IMR-90 (cell line): Measurements from ENCODE around the gene NPB. TPM values are rescaled to one million over a fixed set of nuclear protein-coding genes. Genes with fewer than 3 reads are reported as not detected.

Experiments used
- ATAC-seq: fragments of 200-7000 bp; cut with Tn5 transposase; 2 replicates; pipeline ENCODE4 v1.9.1; 2020; ENCODE audit warnings: low read depth, mild to moderate bottlenecking, moderate library complexity
- BruUV-seq: library from RNA; stranded (reverse); fragments of 400-500 nt; replicated peaks from 2 replicates; lab custom pipeline; 2021; lab: Mats Ljungman, UMichigan
- CTCF ChIA-PET: fragments of 300-600 bp; formaldehyde crosslinking; extraction: SDS; loops from one replicate; lab custom pipeline; 2021; ENCODE audit warnings: antibody characterized with exemption; lab: Yijun Ruan, JAX
- POLR2A ChIA-PET: fragments of 300-600 bp; sonication (Branson Sonifier 250); formaldehyde crosslinking; loops from one replicate; lab custom pipeline; 2022; ENCODE audit warnings: antibody characterized with exemption; ENCODE audit not compliant: unreplicated experiment; lab: Charles Lee
- DNase-seq: peaks from one replicate; pipeline ENCODE4 v3.0.0; 2013
- H2AFZ ChIP-seq: replicated peaks from 2 replicates; pipeline ENCODE3; 2013; ENCODE audit warnings: low read length, mild to moderate bottlenecking; ENCODE audit not compliant: poor library complexity
- H2AK5ac ChIP-seq: 2 replicates; pipeline ENCODE4 v1.6.1; 2013; ENCODE audit warnings: low read depth, low read length, inconsistent platforms
- H2AK9ac ChIP-seq: replicated peaks from 2 replicates; pipeline ENCODE3; 2013; ENCODE audit warnings: mild to moderate bottlenecking, low read depth, low read length, moderate library complexity; ENCODE audit not compliant: poor library complexity
- H2BK120ac ChIP-seq: 2 replicates; pipeline ENCODE4 v1.6.1; 2013; ENCODE audit warnings: low read depth, low read length, inconsistent platforms
- H2BK15ac ChIP-seq: 3 replicates; pipeline ENCODE4 v1.6.1; 2013; ENCODE audit warnings: low read depth, low read length, inconsistent platforms
- H2BK20ac ChIP-seq: 2 replicates; pipeline ENCODE4 v1.6.1; 2013; ENCODE audit warnings: low read depth, mild to moderate bottlenecking, inconsistent platforms, low read length, moderate library complexity
- H2BK5ac ChIP-seq: 2 replicates; pipeline ENCODE4 v1.6.1; 2013; ENCODE audit warnings: mild to moderate bottlenecking, low read depth, low read length, inconsistent platforms; ENCODE audit not compliant: poor library complexity, severe bottlenecking
- H3K14ac ChIP-seq: replicated peaks from 2 replicates; pipeline ENCODE4 v1.6.1; 2013; ENCODE audit warnings: low read depth, low read length, inconsistent platforms
- H3K18ac ChIP-seq: 2 replicates; pipeline ENCODE4 v1.6.1; 2013; ENCODE audit warnings: low read depth, low read length, control low read depth
- H3K23ac ChIP-seq: 2 replicates; pipeline ENCODE4 v1.6.1; 2013; ENCODE audit warnings: low read depth, low read length, inconsistent platforms
- H3K27ac ChIP-seq: 2 replicates; pipeline ENCODE4 v1.5.1; 2013; ENCODE audit warnings: mild to moderate bottlenecking, control low read depth, low read length; ENCODE audit not compliant: insufficient read depth
- H3K27me3 ChIP-seq: 2 replicates; pipeline ENCODE4 v1.6.1; 2013; ENCODE audit warnings: low read length; ENCODE audit not compliant: control insufficient read depth, insufficient read depth
- H3K36me3 ChIP-seq: 2 replicates; pipeline ENCODE4 v1.6.1; 2013; ENCODE audit warnings: low read length, mixed read lengths; ENCODE audit not compliant: control insufficient read depth, insufficient read depth
- H3K4ac ChIP-seq: 2 replicates; pipeline ENCODE4 v1.6.1; 2013; ENCODE audit warnings: low read depth, low read length, inconsistent platforms
- H3K4me1 ChIP-seq: 2 replicates; pipeline ENCODE4 v1.6.1; 2013; ENCODE audit warnings: low read length, mixed read lengths; ENCODE audit not compliant: control insufficient read depth, insufficient read depth
- H3K4me2 ChIP-seq: 2 replicates; pipeline ENCODE4 v1.6.1; 2013; ENCODE audit warnings: low read depth, mild to moderate bottlenecking, control low read depth, low read length, moderate library complexity
- H3K4me3 ChIP-seq: 2 replicates; pipeline ENCODE4 v1.5.1; 2013; ENCODE audit warnings: low read depth, mild to moderate bottlenecking, control low read depth, low read length, moderate library complexity; ENCODE audit not compliant: insufficient read depth
- H3K56ac ChIP-seq: 2 replicates; pipeline ENCODE4 v1.6.1; 2013; ENCODE audit warnings: low read length, inconsistent platforms; ENCODE audit not compliant: insufficient read depth; ENCODE audit errors: extremely low read depth
- H3K79me1 ChIP-seq, 2 experiments: 2 replicates each; pipeline ENCODE4 v1.6.1; 2013; ENCODE audit warnings: low read length in 2 of 2, inconsistent platforms in 1 of 2, low read depth in 1 of 2
- H3K9ac ChIP-seq: 2 replicates; pipeline ENCODE4 v1.6.1; 2013; ENCODE audit warnings: low read depth, low read length, control low read depth
- H3K9me1 ChIP-seq: 2 replicates; pipeline ENCODE4 v1.6.1; 2013; ENCODE audit warnings: low read length, inconsistent platforms; ENCODE audit not compliant: insufficient read depth
- H3K9me3 ChIP-seq: 2 replicates; pipeline ENCODE4 v1.6.1; 2013; ENCODE audit warnings: low read length; ENCODE audit not compliant: control insufficient read depth, insufficient read depth
- H4K20me1 ChIP-seq: 2 replicates; pipeline ENCODE4 v1.6.1; 2013; ENCODE audit warnings: low read length, inconsistent platforms; ENCODE audit not compliant: insufficient read depth
- H4K5ac ChIP-seq: 2 replicates; pipeline ENCODE4 v1.6.1; 2013; ENCODE audit warnings: mild to moderate bottlenecking, low read depth, low read length, control low read depth
- H4K8ac ChIP-seq, 2 experiments: 2 replicates each; pipeline ENCODE4 v1.6.1; 2013; ENCODE audit warnings: low read depth in 2 of 2, low read length in 2 of 2, control low read depth in 1 of 2, inconsistent platforms in 1 of 2
- H4K91ac ChIP-seq: 2 replicates; pipeline ENCODE4 v1.6.1; 2013; ENCODE audit warnings: low read depth, low read length, inconsistent platforms; ENCODE audit not compliant: insufficient read depth
- CEBPB ChIP-seq: IDR thresholded peaks from 2 replicates; pipeline ENCODE4 v1.6.1; 2012; ENCODE audit warnings: low read depth, low read length, improper control_type of control experiment
- NFE2L2 ChIP-seq: fragments of 150-350 bp; IDR thresholded peaks from 2 replicates; pipeline ENCODE4 v1.6.1; 2016; ENCODE audit warnings: low read depth, mild to moderate bottlenecking, low read length
- POLR2A ChIP-seq: IDR thresholded peaks from 2 replicates; pipeline ENCODE4 v1.6.1; 2012; ENCODE audit warnings: mild to moderate bottlenecking, low read depth, low read length
- WGBS, 2 experiments: methylation state at CpG; one replicate each; pipeline versions ENCODE4 v1.1.5 to v1.1.7; 2013; ENCODE audit warnings: missing lambda C conversion rate in 2 of 2; ENCODE audit not compliant: insufficient read length in 1 of 2; ENCODE audit errors: extremely low coverage in 2 of 2; 5-methylcytosine and 5-hydroxymethylcytosine counted together
- dilution Hi-C: fragments of 300-500 bp; cut with HindIII; formaldehyde crosslinking; loops from one replicate; pipeline ENCODE4 v1.14.3; 2018; ENCODE audit warnings: low sequenced_read_pairs; ENCODE audit not compliant: unreplicated experiment
- in situ Hi-C: fragments of 300-500 bp; cut with MboI; formaldehyde crosslinking; loops from 3 replicates; pipeline ENCODE4 v1.14.3; 2019; ENCODE audit warnings: low sequenced_read_pairs, inconsistent platforms, mixed read lengths
- intact Hi-C: fragments of 100-400 bp; cut with micrococcal nuclease; formaldehyde crosslinking; loops from 2 replicates; pipeline ENCODE4 v1.10.0; 2022
- polyA plus RNA-seq, 3 experiments: library from polyadenylated mRNA; depleted of rRNA; stranded (reverse); fragments of >200 nt; gene quantifications; 2 replicates each; pipeline ENCODE4 v1.2.3, GENCODE V29; 2012; ENCODE audit warnings: low replicate concordance in 1 of 3
- total RNA-seq: library from RNA; depleted of rRNA; stranded (reverse); fragments of >200 nt; gene quantifications from 2 replicates; pipeline ENCODE4 v1.2.3, GENCODE V29; 2012

The NPB gene
- total and polyA plus RNA-seq, 2 of the 4 experiments (the other 2 are of a cell fraction) = 0.51 TPM; not detected in 1

DNA sequence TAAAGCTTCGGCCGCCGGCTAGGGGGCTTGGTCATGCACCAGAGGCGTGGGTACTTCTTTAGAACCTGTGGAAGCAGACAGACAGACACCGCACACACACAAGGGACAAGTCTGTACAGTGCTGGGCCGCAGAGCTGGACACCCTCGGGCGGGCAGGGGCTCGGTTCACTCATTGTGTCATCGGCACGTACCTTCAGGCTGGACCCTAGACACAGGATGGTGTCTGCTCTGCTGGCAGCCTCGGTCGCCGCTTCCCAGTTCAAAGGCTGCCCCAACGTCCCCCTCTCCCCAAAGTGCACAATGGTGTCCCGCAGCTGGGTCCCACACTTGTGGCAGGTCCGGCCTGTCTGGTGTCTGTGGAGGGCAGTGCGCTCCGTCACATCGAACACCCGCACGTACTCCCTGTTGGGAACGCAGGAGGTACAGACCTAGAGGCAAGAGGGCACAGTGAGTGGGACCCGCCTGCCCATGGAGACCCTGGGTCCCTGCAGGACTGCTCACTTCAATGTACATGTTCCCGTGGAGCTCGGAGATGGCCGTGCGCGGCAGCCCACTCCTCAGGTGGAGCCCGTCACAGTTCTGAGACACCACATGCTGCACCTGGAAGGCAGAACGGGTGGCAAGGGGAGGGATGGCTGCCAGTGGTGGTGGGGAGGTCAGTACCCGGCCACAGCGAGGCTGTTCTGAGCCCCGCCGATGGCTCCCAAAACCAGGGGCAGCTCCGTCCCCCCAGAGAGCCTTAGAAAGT, 12.2 kb downstream of the NPB start:
- no peak overlapping the region for H3K4ac ChIP-seq
- H2AK9ac ChIP-seq = no peak overlapping the region
- peaks cover 53% of the 10 kb centered on the region for H4K20me1 ChIP-seq
- no peak overlapping the region for H3K23ac ChIP-seq
- no peak overlapping the region for H4K91ac ChIP-seq
- H2BK20ac ChIP-seq = no peak overlapping the region
- ChIA-PET CTCF (no interaction called here), POLR2A (no interaction called here)
- H2AK5ac ChIP-seq = no peak overlapping the region
- H2AFZ ChIP-seq = no peak overlapping the region
- no peak overlapping the region for H2BK15ac ChIP-seq
- in situ Hi-C loops (no loop called here), intact Hi-C loops (no loop called here), dilution Hi-C loops (no loop called here)
- H3K18ac ChIP-seq = no peak overlapping the region
- no peaks in the 10 kb centered on the region for H3K9me3 ChIP-seq
- no peak for ATAC-seq
- no TSS peak for BruUV-seq
- WGBS, 2 experiments = 98% methylated on average over 22 of the region's 36 CpGs; no CpG with 5 or more reads in 1 of the 2 experiments
- H3K27ac ChIP-seq = no peak overlapping the region
- H3K4me2 ChIP-seq = no peak overlapping the region
- H2BK5ac ChIP-seq = no peak overlapping the region
- H3K56ac ChIP-seq = no peak overlapping the region
- H3K14ac ChIP-seq = no peak overlapping the region
- H4K8ac ChIP-seq = no peak overlapping the region
- peaks cover 43% of the 10 kb centered on the region for H3K36me3 ChIP-seq
- no peak for DNase-seq
- peaks cover 13% of the 10 kb centered on the region for H3K4me1 ChIP-seq
- H3K9ac ChIP-seq = no peak overlapping the region
- TF ChIP-seq POLR2A (no peak), NFE2L2 (no peak), CEBPB (no peak)
- no peak overlapping the region for H4K5ac ChIP-seq
- peaks cover 15 to 64% of the 10 kb centered on the region in 2 experiments for H3K79me1 ChIP-seq
- peaks cover 16% of the 10 kb centered on the region; the same call in 1 of the 2 replicates for H3K9me1 ChIP-seq
- no peak overlapping the region for H3K4me3 ChIP-seq
- no peak overlapping the region for H2BK120ac ChIP-seq
- H3K27me3 ChIP-seq = no peaks in the 10 kb centered on the region
